ENCODE data around the gene TMEM179B. TPM values are rescaled to one million over a fixed set of nuclear protein-coding genes. Genes with fewer than 3 reads are reported as not detected.

The TMEM179B gene
- total RNA-seq, 6 experiments from 2014 or later: 47.2 to 66.3 (median 52.7) TPM

GRCh38 chr11:62782753-62783152 is 4.4 kb upstream of the TMEM179B start:
- DNase-seq: no peak
- Mint-ChIP-seq H3K9me3 (no peaks in the 10 kb centered on the region), H3K27ac (no peak overlapping the region), H3K36me3 (ENCODE audit: low read depth) (no peaks in the 10 kb centered on the region), H3K27me3 (ENCODE audit: insufficient read depth) (peaks cover 3% of the 10 kb centered on the region), H3K4me3 (no peak overlapping the region), H3K4me1 (ENCODE audit: low read depth) (peaks cover 12% of the 10 kb centered on the region)
- no peak for TF ChIP-seq CTCF (IDR thresholded peaks at IDR 0.05)

GRCh38 chr11:62786318-62787004 is 741 bp upstream of the TMEM179B start:
- Mint-ChIP-seq H3K27ac (peak overlapping the region; percentile 74), H3K9me3 (no peaks in the 10 kb centered on the region), H3K4me1 (ENCODE audit: low read depth) (peaks cover 44% of the 10 kb centered on the region), H3K4me3 (peak overlapping the region; percentile 87), H3K36me3 (ENCODE audit: low read depth) (peaks cover 13% of the 10 kb centered on the region), H3K27me3 (ENCODE audit: insufficient read depth) (peaks cover 4% of the 10 kb centered on the region)
- peak; percentile 94 for TF ChIP-seq CTCF (IDR thresholded peaks at IDR 0.05)
- DNase-seq: peak; percentile 65

- H3K4me1 Mint-ChIP-seq (ENCODE audit: low read depth): peaks cover 54% of the 10 kb centered on the region
- no peak for TF ChIP-seq CTCF (IDR thresholded peaks at IDR 0.05)
- H3K4me3 Mint-ChIP-seq: peak overlapping the region; percentile 94; the same call in 1 of the 2 replicates
- H3K36me3 Mint-ChIP-seq (ENCODE audit: low read depth): peaks cover 22% of the 10 kb centered on the region
- H3K27me3 Mint-ChIP-seq (ENCODE audit: insufficient read depth): peaks cover 4% of the 10 kb centered on the region; the same call in 1 of the 2 replicates
- DNase-seq: no peak
- no peaks in the 10 kb centered on the region for H3K9me3 Mint-ChIP-seq
- H3K27ac Mint-ChIP-seq: peak overlapping the region; percentile 95
Observed at GRCh38 chr11:62788991-62789390, 1.8 kb downstream of the TMEM179B start.

GRCh38 chr11:62789576-62789975 is 2.4 kb downstream of the TMEM179B start:
- Mint-ChIP-seq H3K9me3 (no peaks in the 10 kb centered on the region), H3K36me3 (ENCODE audit: low read depth) (peaks cover 28% of the 10 kb centered on the region), H3K4me1 (ENCODE audit: low read depth) (peaks cover 60% of the 10 kb centered on the region), H3K27me3 (ENCODE audit: insufficient read depth) (peaks cover 4% of the 10 kb centered on the region; the same call in 1 of the 2 replicates), H3K4me3 (peak overlapping the region; percentile 94), H3K27ac (peak overlapping the region; percentile 95)
- TF ChIP-seq CTCF (IDR thresholded peaks at IDR 0.05): no peak
- DNase-seq: no peak

GRCh38 chr11:62791501-62792201 is 4.4 kb downstream of the TMEM179B start, which contains the start of gene TMEM223:
Gene TMEM223, minus strand, starts transcription at chr11:62792006. Its CDS starts 12 bp downstream, at chr11:62791994.
- Mint-ChIP-seq H3K27me3 (ENCODE audit: insufficient read depth) (peaks cover 4% of the 10 kb centered on the region; the same call in 1 of the 2 replicates), H3K4me3 (peak within 1 kb of the TSS; percentile 93), H3K4me1 (ENCODE audit: low read depth) (peaks cover 63% of the 10 kb centered on the region), H3K27ac (peak within 1 kb of the TSS; percentile 90), H3K9me3 (no peaks in the 10 kb centered on the region), H3K36me3 (ENCODE audit: low read depth) (peaks cover 43% of the 10 kb centered on the region)
- peak; percentile 63 for TF ChIP-seq CTCF (IDR thresholded peaks at IDR 0.05)
- peak; percentile 71 for DNase-seq
